Renal cortical epithelial cell (primary cell): ENCODE measurements around the gene RNF166. TPM values are rescaled to one million over a fixed set of nuclear protein-coding genes. Genes with fewer than 3 reads are reported as not detected.

Experiments
- DNase-seq: peaks from one replicate; pipeline ENCODE4 v3.0.0-alpha.2; 2011; ENCODE audit warnings: low read depth
- total RNA-seq: library from RNA; depleted of rRNA; stranded (reverse); fragments of >200 nt; gene quantifications from 2 replicates; pipeline ENCODE4 v1.2.3, GENCODE V29; 2014

The RNF166 gene
- 8.4 and 9.7 TPM in 2 replicates for total RNA-seq

GRCh38 chr16:88706229-88706964 is at the start of gene RNF166, which contains the start of gene CTU2:
Gene RNF166 (minus strand): TSS chr16:88706408. CDS start chr16:88706325, 83 bp downstream.
Gene CTU2 (plus strand): TSS chr16:88706503. CDS start chr16:88706531, 28 bp downstream.
- peak; percentile 57 for DNase-seq

- peak; percentile 32 for DNase-seq
Measured at GRCh38 chr16:88754912-88755744, 48.9 kb upstream of the RNF166 start.

- no peak for DNase-seq
Measured at GRCh38 chr16:88754109-88754911, 48.1 kb upstream of the RNF166 start.

- no peak for DNase-seq
Measured at GRCh38 chr16:88753602-88754001, 47.4 kb upstream of the RNF166 start.

GRCh38 chr16:88753191-88753590 is 47.0 kb upstream of the RNF166 start:
- DNase-seq = no peak

- no peak for DNase-seq
Measured at GRCh38 chr16:88752386-88753002, 46.3 kb upstream of the RNF166 start.

- no peak for DNase-seq
Measured at GRCh38 chr16:88750854-88751253, 44.6 kb upstream of the RNF166 start.

- no peak for DNase-seq
Measured at GRCh38 chr16:88749358-88749757, 43.1 kb upstream of the RNF166 start.

GRCh38 chr16:88748364-88748763 is 42.2 kb upstream of the RNF166 start:
- DNase-seq = no peak

- no peak for DNase-seq
Measured at GRCh38 chr16:88747588-88748301, 41.5 kb upstream of the RNF166 start.

GRCh38 chr16:88746506-88746905 is 40.3 kb upstream of the RNF166 start:
- DNase-seq = no peak

- DNase-seq = no peak
Measured at GRCh38 chr16:88744577-88745521, 38.6 kb upstream of the RNF166 start.

- DNase-seq = peak; percentile 27
Measured at GRCh38 chr16:88743693-88744576, 37.7 kb upstream of the RNF166 start.

- no peak for DNase-seq
Measured at GRCh38 chr16:88742896-88743605, 36.8 kb upstream of the RNF166 start.

- DNase-seq = no peak
Measured at GRCh38 chr16:88741368-88741767, 35.2 kb upstream of the RNF166 start.

- DNase-seq = no peak
Measured at GRCh38 chr16:88740727-88741055, 34.5 kb upstream of the RNF166 start.

- DNase-seq = no peak
Measured at GRCh38 chr16:88739977-88740726, 33.9 kb upstream of the RNF166 start.
